HG03159 (cell line): ENCODE measurements around the gene HDHD3.

Experiments used
- ATAC-seq: cut with Tn5 transposase; IDR thresholded peaks from one replicate; pipeline ENCODE4 v1.9.1; 2021; ENCODE audit warnings: mild to moderate bottlenecking, moderate library complexity; ENCODE audit not compliant: unreplicated experiment

HDHD3 gene

GRCh38 chr9:113340011-113340699, 36.6 kb downstream of the HDHD3 start, which contains the start of gene WDR31:
WDR31 (minus strand) TSS chr9:113340275; CDS start chr9:113332022, 8,253 bp downstream.
- ATAC-seq, result peak; percentile 97

- no peak for ATAC-seq
These were observed 39.1 kb downstream of the HDHD3 start for GRCh38 chr9:113337714-113338113.

- no peak for ATAC-seq
These were observed 45.0 kb downstream of the HDHD3 start for GRCh38 chr9:113331780-113332179.

GRCh38 chr9:113328045-113328782, 48.6 kb downstream of the HDHD3 start:
- no peak for ATAC-seq

- no peak for ATAC-seq
These were observed 50.6 kb downstream of the HDHD3 start for GRCh38 chr9:113326230-113326629.
